OCI-LY7 (cell line): ENCODE data around the gene OVCA2. TPM values are rescaled to one million over a fixed set of nuclear protein-coding genes. Genes with fewer than 3 reads are reported as not detected.

Experiments
- BruUV-seq: library from RNA; stranded (reverse); fragments of 400-500 nt; replicated peaks from 2 replicates; lab custom pipeline; 2021; lab: Mats Ljungman, UMichigan
- CTCF ChIA-PET: fragments of 300-600 bp; sonication (Branson Sonifier 250); formaldehyde crosslinking; loops from one replicate; lab custom pipeline; 2022; ENCODE audit warnings: antibody characterized with exemption; ENCODE audit not compliant: unreplicated experiment; lab: Charles Lee
- POLR2A ChIA-PET: fragments of 300-600 bp; sonication (Branson Sonifier 250); formaldehyde crosslinking; loops from one replicate; lab custom pipeline; 2022; ENCODE audit warnings: antibody characterized with exemption; lab: Charles Lee
- DNase-seq: peaks from one replicate; pipeline ENCODE4 v3.0.0-alpha.2; 2015; ENCODE audit warnings: low spot score
- H2AFZ ChIP-seq: fragments of 200-600 bp; sonication (generic), shearing (Covaris generic); 2 replicates; pipeline ENCODE4 v1.6.1; 2014; ENCODE audit warnings: mild to moderate bottlenecking, antibody characterized with exemption, low read length, moderate library complexity
- H3K27ac ChIP-seq: fragments of 200-600 bp; sonication (generic); 2 replicates; pipeline ENCODE4 v1.5.1; 2014; ENCODE audit warnings: mixed run types, low read depth, mild to moderate bottlenecking, moderate library complexity, low read length, inconsistent platforms; ENCODE audit not compliant: poor library complexity, severe bottlenecking
- H3K36me3 ChIP-seq: fragments of 200-600 bp; sonication (generic); 2 replicates; pipeline ENCODE4 v1.6.1; 2014; ENCODE audit warnings: mild to moderate bottlenecking, antibody characterized with exemption, low read length, moderate library complexity, mixed read lengths; ENCODE audit not compliant: insufficient read depth
- H3K4me1 ChIP-seq: fragments of 200-600 bp; sonication (generic); 2 replicates; pipeline ENCODE4 v1.5.1; 2014; ENCODE audit warnings: mild to moderate bottlenecking, low read length; ENCODE audit not compliant: insufficient read depth, poor library complexity, severe bottlenecking
- H3K4me2 ChIP-seq: fragments of 200-600 bp; sonication (generic); 2 replicates; pipeline ENCODE4 v1.6.1; 2014; ENCODE audit warnings: mild to moderate bottlenecking, low read length
- H3K4me3 ChIP-seq: fragments of 200-600 bp; sonication (generic); 2 replicates; pipeline ENCODE4 v1.5.1; 2014; ENCODE audit warnings: mild to moderate bottlenecking, low read depth, low read length; ENCODE audit not compliant: poor library complexity, severe bottlenecking
- H3K79me2 ChIP-seq: fragments of 200-600 bp; sonication (generic); 2 replicates; pipeline ENCODE4 v1.6.1; 2016; ENCODE audit warnings: low read depth, mild to moderate bottlenecking, low read length, moderate library complexity, mixed read lengths; ENCODE audit not compliant: insufficient read depth
- H3K9me2 ChIP-seq: fragments of 200-600 bp; sonication (generic); 2 replicates; pipeline ENCODE4 v1.6.1; 2016; ENCODE audit warnings: mild to moderate bottlenecking, low read length, mixed read lengths; ENCODE audit not compliant: insufficient read depth
- H3K9me3 ChIP-seq: fragments of 200-600 bp; sonication (generic); 2 replicates; pipeline ENCODE4 v1.6.1; 2014; ENCODE audit warnings: mild to moderate bottlenecking, mixed run types, low read length, mixed read lengths
- H4K20me1 ChIP-seq: fragments of 200-600 bp; sonication (generic); 2 replicates; pipeline ENCODE4 v1.6.1; 2014; ENCODE audit warnings: mild to moderate bottlenecking, antibody characterized with exemption, low read length, moderate library complexity, mixed read lengths; ENCODE audit not compliant: insufficient read depth
- CTCF ChIP-seq: fragments of 200-600 bp; sonication (generic); conservative IDR thresholded peaks from 2 replicates; pipeline ENCODE4 v1.5.1; 2014; ENCODE audit warnings: mild to moderate bottlenecking, antibody characterized with exemption, low read length, moderate library complexity, mixed read lengths
- EZH2phosphoT487 ChIP-seq: fragments of 200-600 bp; sonication (generic); IDR thresholded peaks from 2 replicates; pipeline ENCODE4 v1.6.1; 2018; ENCODE audit warnings: low read depth, borderline replicate concordance, mild to moderate bottlenecking, mixed run types, antibody characterized with exemption, low read length, moderate library complexity, mixed read lengths
- intact Hi-C: fragments of 100-400 bp; cut with micrococcal nuclease; formaldehyde crosslinking; loops from one replicate; pipeline ENCODE4 v1.10.0; 2022; ENCODE audit not compliant: unreplicated experiment
- total RNA-seq, 2 experiments: library from RNA; depleted of rRNA in 1 of 2; stranded (reverse); fragments of >200 nt in 1 of 2; shearing (Covaris generic) in 1 of 2; gene quantifications; 2 replicates each; pipeline ENCODE4 v1.2.3, GENCODE V29; 2014 to 2022

OVCA2 gene
- total RNA-seq, 2 experiments from 2014 or later, result 21.9 to 24.0 TPM

DNA sequence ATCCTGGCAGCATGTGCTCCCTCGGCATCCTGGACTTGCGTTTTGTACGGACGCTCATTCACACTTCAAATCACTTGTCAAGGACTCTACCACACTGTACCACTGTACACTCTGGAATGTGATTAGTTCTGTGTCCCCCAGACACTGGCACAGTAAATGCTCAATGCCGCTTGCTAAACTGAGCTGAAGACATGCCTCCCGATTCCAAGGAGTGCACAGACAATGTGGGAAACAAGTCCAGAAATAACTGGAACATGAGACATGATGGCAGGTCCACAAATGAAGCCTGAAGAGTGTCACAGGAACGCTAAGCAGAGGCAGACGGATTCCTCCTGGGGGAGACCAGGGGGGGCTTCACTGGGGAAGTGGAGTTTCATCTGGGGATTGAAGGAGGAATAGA lies 35.2 kb downstream of the OVCA2 start:
- no peaks in the 10 kb centered on the region for H3K9me3 ChIP-seq
- no peaks in the 10 kb centered on the region for H3K9me2 ChIP-seq
- H3K4me3 ChIP-seq, result no peak overlapping the region
- TF ChIP-seq EZH2phosphoT487 (no peak), CTCF (no peak)
- H2AFZ ChIP-seq, result no peak overlapping the region
- H3K79me2 ChIP-seq, result no peaks in the 10 kb centered on the region
- no peak overlapping the region for H3K27ac ChIP-seq
- intact Hi-C loops, result no loop called here
- CTCF ChIA-PET, result no interaction called here
- no peak for DNase-seq
- H3K4me2 ChIP-seq, result no peak overlapping the region
- no peaks in the 10 kb centered on the region for H4K20me1 ChIP-seq
- BruUV-seq, result no TSS peak
- peaks cover 8% of the 10 kb centered on the region; the same call in 1 of the 2 replicates for H3K36me3 ChIP-seq
- no peaks in the 10 kb centered on the region for H3K4me1 ChIP-seq
- POLR2A ChIA-PET, result interaction anchor here (0.9 kb wide), 1 partner anchor 11 kb away, joined by 3 read pairs; no protein-coding TSS in a partner anchor

- ChIA-PET CTCF (no interaction called here), POLR2A (no interaction called here)
- Histone ChIP-seq H3K27ac (no peak overlapping the region), H2AFZ (no peak overlapping the region), H3K4me2 (no peak overlapping the region), H4K20me1 (no peaks in the 10 kb centered on the region), H3K9me2 (no peaks in the 10 kb centered on the region), H3K4me1 (peaks cover 6% of the 10 kb centered on the region), H3K79me2 (no peaks in the 10 kb centered on the region), H3K36me3 (peaks cover 8% of the 10 kb centered on the region; the same call in 1 of the 2 replicates), H3K4me3 (no peak overlapping the region), H3K9me3 (no peaks in the 10 kb centered on the region)
- no peak for DNase-seq
- intact Hi-C loops, result no loop called here
- BruUV-seq, result no TSS peak
- no peak for TF ChIP-seq CTCF
Observed at GRCh38 chr17:2081564-2081963, 39.7 kb downstream of the OVCA2 start.

GRCh38 chr17:2082003-2082781 lies 40.4 kb downstream of the OVCA2 start:
- H3K4me3 ChIP-seq, result no peak overlapping the region
- DNase-seq, result no peak
- H4K20me1 ChIP-seq, result no peaks in the 10 kb centered on the region
- H3K4me1 ChIP-seq, result peaks cover 13% of the 10 kb centered on the region
- H3K79me2 ChIP-seq, result no peaks in the 10 kb centered on the region
- peaks cover 8% of the 10 kb centered on the region; the same call in 1 of the 2 replicates for H3K36me3 ChIP-seq
- no peaks in the 10 kb centered on the region for H3K9me3 ChIP-seq
- BruUV-seq, result no TSS peak
- H3K27ac ChIP-seq, result no peak overlapping the region
- POLR2A ChIA-PET, result no interaction called here
- intact Hi-C loops, result no loop called here
- no peak overlapping the region for H2AFZ ChIP-seq
- H3K4me2 ChIP-seq, result no peak overlapping the region
- H3K9me2 ChIP-seq, result no peaks in the 10 kb centered on the region
- CTCF ChIA-PET, result no interaction called here
- no peak for TF ChIP-seq CTCF
